ENCODE measurements around the gene THEM4. TPM values are rescaled to one million over a fixed set of nuclear protein-coding genes. Genes with fewer than 3 reads are reported as not detected.

The THEM4 gene
- total and polyA plus RNA-seq, 2 donors (not counting 1 experiment from before 2014, with no cell fraction given), result 15.0 to 16.1 TPM

DNA sequence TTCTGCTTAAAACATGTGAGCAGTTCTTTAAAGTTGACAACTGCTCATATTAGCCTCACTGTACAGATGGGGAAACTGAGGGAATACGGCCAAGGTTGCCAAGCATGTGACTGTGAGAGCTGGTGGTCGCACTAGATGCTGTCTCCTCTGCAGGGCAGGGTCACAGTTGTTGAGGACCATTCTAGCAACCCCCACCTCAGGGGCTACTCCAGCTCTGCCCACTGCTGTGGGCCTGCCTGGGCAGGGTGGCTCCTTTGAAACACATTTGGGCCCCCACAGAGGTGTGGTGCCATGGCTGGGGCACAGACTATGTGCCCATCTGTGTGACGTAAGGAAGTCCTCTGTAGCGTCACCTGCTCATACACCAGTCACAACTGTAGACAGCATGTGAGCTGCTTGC is 56.6 kb downstream of the THEM4 start:
- H3K4me3 ChIP-seq (ENCODE audit: control extremely low read depth in 1 of 5, extremely low read depth in 1 of 5, insufficient read depth in 1 of 5, low read depth in 2 of 5, low read length in 4 of 5), result no peak overlapping the region
- Mint-ChIP-seq H3K4me1 (no peaks in the 10 kb centered on the region), H3K4me3 (no peak overlapping the region), H3K9me3 (ENCODE audit: insufficient read depth) (no peaks in the 10 kb centered on the region), H3K27me3 (peaks cover 12% of the 10 kb centered on the region), H3K27ac (no peak overlapping the region)
- no peaks in the 10 kb centered on the region for H3K79me2 ChIP-seq (ENCODE audit: control insufficient read depth, insufficient read depth, low read length)
- H3K4me2 ChIP-seq (replicated peaks; ENCODE audit: low read depth, low read length, poor library complexity, severe bottlenecking), result no peak overlapping the region
- no peak overlapping the region for H3K9ac ChIP-seq (ENCODE audit: low read length)
- intact Hi-C loops (cut with micrococcal nuclease), result no loop called here
- TF ChIP-seq, protein P1, sequence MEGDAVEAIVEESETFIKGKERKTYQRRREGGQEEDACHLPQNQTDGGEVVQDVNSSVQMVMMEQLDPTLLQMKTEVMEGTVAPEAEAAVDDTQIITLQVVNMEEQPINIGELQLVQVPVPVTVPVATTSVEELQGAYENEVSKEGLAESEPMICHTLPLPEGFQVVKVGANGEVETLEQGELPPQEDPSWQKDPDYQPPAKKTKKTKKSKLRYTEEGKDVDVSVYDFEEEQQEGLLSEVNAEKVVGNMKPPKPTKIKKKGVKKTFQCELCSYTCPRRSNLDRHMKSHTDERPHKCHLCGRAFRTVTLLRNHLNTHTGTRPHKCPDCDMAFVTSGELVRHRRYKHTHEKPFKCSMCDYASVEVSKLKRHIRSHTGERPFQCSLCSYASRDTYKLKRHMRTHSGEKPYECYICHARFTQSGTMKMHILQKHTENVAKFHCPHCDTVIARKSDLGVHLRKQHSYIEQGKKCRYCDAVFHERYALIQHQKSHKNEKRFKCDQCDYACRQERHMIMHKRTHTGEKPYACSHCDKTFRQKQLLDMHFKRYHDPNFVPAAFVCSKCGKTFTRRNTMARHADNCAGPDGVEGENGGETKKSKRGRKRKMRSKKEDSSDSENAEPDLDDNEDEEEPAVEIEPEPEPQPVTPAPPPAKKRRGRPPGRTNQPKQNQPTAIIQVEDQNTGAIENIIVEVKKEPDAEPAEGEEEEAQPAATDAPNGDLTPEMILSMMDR (IDR thresholded peaks at IDR 0.05), result no peak
- no peak for TF ChIP-seq EZH2 (IDR thresholded peaks at IDR 0.05; ENCODE audit: borderline replicate concordance, insufficient read depth, low read depth, low read length, poor library complexity, severe bottlenecking)
- 100% methylated on average over 4 of the region's 4 CpGs for WGBS (ENCODE audit: insufficient coverage)
- H2AFZ ChIP-seq (ENCODE audit: insufficient read depth, low read depth, low read length, poor library complexity, severe bottlenecking), result no peak overlapping the region
- no peaks in the 10 kb centered on the region for H4K20me1 ChIP-seq (ENCODE audit: control insufficient read depth, insufficient read depth, low read length, poor library complexity, severe bottlenecking)
- ATAC-seq (ENCODE audit: low read depth) (no peak), DNase-seq (no peak)
- H3K9me3 ChIP-seq (ENCODE audit: control extremely low read depth in 1 of 3, control insufficient read depth in 2 of 3, insufficient read depth in 1 of 3, low read length in 2 of 3), result no peaks in the 10 kb centered on the region
- no peaks in the 10 kb centered on the region for H3K4me1 ChIP-seq (ENCODE audit: control insufficient read depth in 2 of 2, insufficient read depth in 2 of 2, low read length in 2 of 2)
- CTCF ChIA-PET, result no interaction called here
- H3K36me3 ChIP-seq (replicated peaks in 1 of 2; ENCODE audit: control extremely low read depth in 1 of 2, control insufficient read depth in 1 of 2, extremely low read depth in 1 of 2, insufficient read depth in 2 of 2, low read length in 1 of 2), result no peaks in the 10 kb centered on the region
- no peak overlapping the region for H3K27ac ChIP-seq (ENCODE audit: low read length in 2 of 2)
- POLR2A ChIA-PET, result no interaction called here
- peaks cover 0 to 9% (median 0%) of the 10 kb centered on the region in 4 experiments for H3K27me3 ChIP-seq (replicated peaks in 1 of 4; ENCODE audit: control extremely low read depth in 1 of 4, control insufficient read depth in 3 of 4, insufficient read depth in 4 of 4, low read length in 3 of 4)

DNA sequence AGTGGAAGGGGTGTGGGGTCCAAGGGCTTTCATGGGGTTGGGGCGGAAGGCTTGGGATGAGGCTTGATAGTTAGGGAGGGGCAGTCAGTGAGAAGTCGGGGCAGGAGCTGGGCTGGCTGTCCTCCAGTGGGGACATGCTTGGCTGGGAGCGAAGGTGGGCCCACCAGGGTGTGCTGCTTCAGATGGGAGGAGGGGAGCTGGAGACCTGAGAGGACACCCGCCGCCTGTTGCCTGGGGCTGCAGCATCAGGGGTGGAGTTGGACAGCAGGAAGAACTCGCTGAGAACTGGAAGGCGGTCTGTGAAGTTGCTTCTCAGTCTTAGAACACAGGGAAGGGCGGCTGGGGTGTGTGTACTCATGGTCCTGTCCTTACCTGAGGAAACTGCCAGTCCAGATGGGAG is 57.4 kb downstream of the THEM4 start:
- POLR2A ChIA-PET, result no interaction called here
- CTCF ChIA-PET, result no interaction called here

More for the DNA sequence above, 57.4 kb downstream of the THEM4 start:
- H3K4me2 ChIP-seq (replicated peaks; ENCODE audit: low read depth, low read length, poor library complexity, severe bottlenecking), result no peak overlapping the region
- peaks cover 0 to 9% (median 0%) of the 10 kb centered on the region in 4 experiments for H3K27me3 ChIP-seq (replicated peaks in 1 of 4; ENCODE audit: control extremely low read depth in 1 of 4, control insufficient read depth in 3 of 4, insufficient read depth in 4 of 4, low read length in 3 of 4)
- 92% methylated on average over 8 of the region's 8 CpGs for WGBS (ENCODE audit: insufficient coverage)
- H3K9me3 ChIP-seq (ENCODE audit: control extremely low read depth in 1 of 3, control insufficient read depth in 2 of 3, insufficient read depth in 1 of 3, low read length in 2 of 3), result no peaks in the 10 kb centered on the region
- Mint-ChIP-seq H3K4me1 (no peaks in the 10 kb centered on the region), H3K27me3 (peaks cover 12% of the 10 kb centered on the region), H3K4me3 (no peak overlapping the region), H3K9me3 (ENCODE audit: insufficient read depth) (no peaks in the 10 kb centered on the region), H3K27ac (no peak overlapping the region)
- TF ChIP-seq EZH2 (IDR thresholded peaks at IDR 0.05; ENCODE audit: borderline replicate concordance, insufficient read depth, low read depth, low read length, poor library complexity, severe bottlenecking), result no peak
- TF ChIP-seq, protein P1 (IDR thresholded peaks at IDR 0.05), result no peak
- no peak overlapping the region for H2AFZ ChIP-seq (ENCODE audit: insufficient read depth, low read depth, low read length, poor library complexity, severe bottlenecking)
- no peak overlapping the region for H3K9ac ChIP-seq (ENCODE audit: low read length)
- H4K20me1 ChIP-seq (ENCODE audit: control insufficient read depth, insufficient read depth, low read length, poor library complexity, severe bottlenecking), result no peaks in the 10 kb centered on the region
- H3K4me3 ChIP-seq (ENCODE audit: control extremely low read depth in 1 of 5, extremely low read depth in 1 of 5, insufficient read depth in 1 of 5, low read depth in 2 of 5, low read length in 4 of 5), result no peak overlapping the region
- no peaks in the 10 kb centered on the region for H3K36me3 ChIP-seq (replicated peaks in 1 of 2; ENCODE audit: control extremely low read depth in 1 of 2, control insufficient read depth in 1 of 2, extremely low read depth in 1 of 2, insufficient read depth in 2 of 2, low read length in 1 of 2)
- no peak for ATAC-seq (ENCODE audit: low read depth)
- H3K27ac ChIP-seq (ENCODE audit: low read length in 2 of 2), result no peak overlapping the region
- no peak for DNase-seq
- H3K79me2 ChIP-seq (ENCODE audit: control insufficient read depth, insufficient read depth, low read length), result no peaks in the 10 kb centered on the region
- intact Hi-C loops (cut with micrococcal nuclease), result no loop called here
- no peaks in the 10 kb centered on the region for H3K4me1 ChIP-seq (ENCODE audit: control insufficient read depth in 2 of 2, insufficient read depth in 2 of 2, low read length in 2 of 2)

All from B cell (primary cell).